Measurements from ENCODE around the gene DISP2. TPM values are rescaled to one million over a fixed set of nuclear protein-coding genes. Genes with fewer than 3 reads are reported as not detected.
A peak's percentile ranks its signal among the peaks of the same experiment; 100 is the strongest.

The DISP2 gene
- total RNA-seq, 1 donor from 2014 or later: 0.54 TPM

- intact Hi-C loops (cut with micrococcal nuclease): no loop called here
- Mint-ChIP-seq H3K9me3 (no peaks in the 10 kb centered on the region), H3K27me3 (ENCODE audit: insufficient read depth) (peaks cover 4% of the 10 kb centered on the region), H3K36me3 (ENCODE audit: low read depth) (peaks cover 3% of the 10 kb centered on the region), H3K4me3 (no peak overlapping the region), H3K27ac (no peak overlapping the region), H3K4me1 (ENCODE audit: low read depth) (peaks cover 39% of the 10 kb centered on the region)
- no peak for DNase-seq (ENCODE audit: low spot score)
Observed at GRCh38 chr15:40331026-40331425, 27.0 kb upstream of the DISP2 start.

- Mint-ChIP-seq H3K4me3 (no peak overlapping the region), H3K9me3 (no peaks in the 10 kb centered on the region), H3K4me1 (ENCODE audit: low read depth) (peaks cover 35% of the 10 kb centered on the region), H3K27ac (no peak overlapping the region), H3K27me3 (ENCODE audit: insufficient read depth) (peaks cover 3% of the 10 kb centered on the region), H3K36me3 (ENCODE audit: low read depth) (peaks cover 1% of the 10 kb centered on the region)
- DNase-seq (ENCODE audit: low spot score): no peak
- intact Hi-C loops (cut with micrococcal nuclease): no loop called here
Observed at GRCh38 chr15:40331637-40332036, 26.4 kb upstream of the DISP2 start.

- intact Hi-C loops (cut with micrococcal nuclease): no loop called here
- H3K36me3 Mint-ChIP-seq (ENCODE audit: low read depth): no peaks in the 10 kb centered on the region
- H3K4me3 Mint-ChIP-seq: no peak overlapping the region
- H3K27me3 Mint-ChIP-seq (ENCODE audit: insufficient read depth): peaks cover 3% of the 10 kb centered on the region
- no peak for DNase-seq (ENCODE audit: low spot score)
- H3K27ac Mint-ChIP-seq: no peak overlapping the region
- peaks cover 30% of the 10 kb centered on the region for H3K4me1 Mint-ChIP-seq (ENCODE audit: low read depth)
- H3K9me3 Mint-ChIP-seq: no peaks in the 10 kb centered on the region
Observed at GRCh38 chr15:40332113-40332781, 25.8 kb upstream of the DISP2 start.

- intact Hi-C loops (cut with micrococcal nuclease): no loop called here
- Mint-ChIP-seq H3K27me3 (ENCODE audit: insufficient read depth) (peaks cover 1% of the 10 kb centered on the region), H3K36me3 (ENCODE audit: low read depth) (no peaks in the 10 kb centered on the region), H3K4me3 (peak overlapping the region; percentile 17), H3K9me3 (no peaks in the 10 kb centered on the region), H3K27ac (peak overlapping the region; percentile 73), H3K4me1 (ENCODE audit: low read depth) (peaks cover 19% of the 10 kb centered on the region)
- DNase-seq (ENCODE audit: low spot score): no peak
Observed at GRCh38 chr15:40333922-40334492, 24.0 kb upstream of the DISP2 start.

GRCh38 chr15:40334541-40334940 is 23.5 kb upstream of the DISP2 start:
- H3K36me3 Mint-ChIP-seq (ENCODE audit: low read depth): no peaks in the 10 kb centered on the region
- H3K27ac Mint-ChIP-seq: no peak overlapping the region
- intact Hi-C loops (cut with micrococcal nuclease): no loop called here
- no peaks in the 10 kb centered on the region for H3K9me3 Mint-ChIP-seq
- H3K4me3 Mint-ChIP-seq: no peak overlapping the region
- peaks cover 1% of the 10 kb centered on the region for H3K27me3 Mint-ChIP-seq (ENCODE audit: insufficient read depth)
- H3K4me1 Mint-ChIP-seq (ENCODE audit: low read depth): peaks cover 18% of the 10 kb centered on the region
- DNase-seq (ENCODE audit: low spot score): no peak

DNA sequence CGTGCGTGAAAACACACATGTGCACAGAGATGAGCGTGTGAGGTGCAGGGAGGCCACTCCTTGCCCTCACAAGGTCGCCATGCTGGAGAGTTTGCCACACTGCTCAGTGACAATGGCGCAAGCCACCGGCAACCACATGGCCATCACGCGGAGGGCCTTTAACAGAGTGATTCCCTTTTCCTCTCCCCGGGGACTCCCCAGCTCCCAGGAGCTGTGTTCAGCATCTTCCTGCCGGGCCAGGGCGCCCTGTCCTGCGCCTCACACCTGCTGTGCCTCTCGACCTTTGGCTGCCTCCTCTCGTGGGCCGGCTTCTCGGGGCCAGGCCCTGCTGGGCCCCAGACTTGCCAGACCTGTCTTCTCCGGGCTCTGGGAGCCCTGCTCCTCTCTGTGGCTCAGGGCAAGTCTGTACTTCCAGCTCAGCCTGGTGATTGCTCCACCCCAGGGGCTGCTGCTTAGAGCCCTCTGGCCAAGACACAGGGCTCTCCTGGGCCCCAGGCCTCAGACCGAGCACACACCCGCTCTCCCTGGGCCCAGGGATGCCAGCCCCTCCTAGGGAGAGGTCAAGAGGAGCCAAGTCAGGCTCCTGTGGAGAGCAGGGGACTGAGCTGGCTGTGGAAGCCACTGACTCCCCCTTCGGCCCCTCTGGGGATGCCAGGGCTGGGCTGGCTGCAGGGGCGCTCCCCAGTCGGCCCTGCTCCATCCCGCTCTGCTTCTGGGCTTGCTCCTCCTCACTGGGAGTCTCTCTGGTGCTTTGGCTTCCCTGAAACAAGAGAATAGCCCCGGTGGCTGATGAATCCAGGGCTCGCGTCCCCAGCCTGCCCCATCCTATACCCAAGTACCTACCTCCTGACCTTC is 22.9 kb upstream of the DISP2 start:
- Mint-ChIP-seq H3K4me1 (ENCODE audit: low read depth) (peaks cover 18% of the 10 kb centered on the region), H3K27ac (no peak overlapping the region), H3K4me3 (no peak overlapping the region), H3K27me3 (ENCODE audit: insufficient read depth) (no peaks in the 10 kb centered on the region), H3K36me3 (ENCODE audit: low read depth) (no peaks in the 10 kb centered on the region), H3K9me3 (no peaks in the 10 kb centered on the region)
- DNase-seq (ENCODE audit: low spot score): no peak
- intact Hi-C loops (cut with micrococcal nuclease): loop anchor here (5.0 kb wide), 1 partner anchor 118 kb away; no protein-coding TSS in a partner anchor

DNA sequence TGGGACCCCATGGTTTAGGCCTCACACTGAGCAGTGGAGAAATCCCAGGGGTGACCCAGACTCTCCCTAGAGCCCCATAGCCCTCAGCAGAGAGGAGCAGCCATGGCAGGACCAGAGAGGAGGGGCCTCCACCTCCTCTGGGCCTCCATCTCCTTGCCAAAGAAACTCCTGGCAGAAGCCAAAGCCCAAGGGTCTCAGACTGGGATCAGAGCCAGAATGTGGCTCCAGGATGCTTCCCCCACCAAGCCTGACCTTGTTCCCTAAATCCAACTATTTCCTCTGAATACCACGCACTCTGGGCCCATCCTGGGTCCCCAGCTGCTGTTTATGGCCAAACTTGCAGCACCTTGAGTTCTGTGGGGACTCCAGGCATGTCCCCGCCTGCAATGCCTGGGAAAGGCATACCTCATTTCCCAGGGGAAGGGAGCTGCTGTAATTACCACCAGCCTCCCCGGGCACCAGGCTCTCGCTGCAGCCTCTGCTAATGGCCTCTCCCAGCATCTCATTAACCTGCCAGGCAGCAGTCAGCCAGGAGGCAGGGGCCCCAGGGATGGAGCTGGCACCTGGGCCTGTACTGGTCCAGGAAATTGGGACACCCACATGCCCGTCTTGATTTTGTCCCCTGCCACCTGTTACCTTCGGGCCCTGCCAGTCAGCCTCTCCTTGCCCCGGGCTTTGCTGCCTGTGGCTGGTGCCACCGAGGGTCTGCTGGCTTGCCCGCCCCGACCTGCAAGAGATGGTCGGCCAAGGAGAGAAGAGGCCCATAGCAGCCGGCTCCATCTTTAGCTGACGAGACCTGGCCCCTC is 21.9 kb upstream of the DISP2 start:
- Mint-ChIP-seq H3K27me3 (ENCODE audit: insufficient read depth) (no peaks in the 10 kb centered on the region), H3K4me3 (no peak overlapping the region), H3K27ac (no peak overlapping the region), H3K9me3 (no peaks in the 10 kb centered on the region), H3K4me1 (ENCODE audit: low read depth) (peaks cover 18% of the 10 kb centered on the region), H3K36me3 (ENCODE audit: low read depth) (no peaks in the 10 kb centered on the region)
- DNase-seq (ENCODE audit: low spot score): no peak
- intact Hi-C loops (cut with micrococcal nuclease): loop anchor here (5.0 kb wide), 1 partner anchor 119 kb away; no protein-coding TSS in a partner anchor

GRCh38 chr15:40336744-40337122 is 21.3 kb upstream of the DISP2 start:
- H3K9me3 Mint-ChIP-seq: no peaks in the 10 kb centered on the region
- intact Hi-C loops (cut with micrococcal nuclease): loop anchor here (5.0 kb wide), 1 partner anchor 119 kb away; no protein-coding TSS in a partner anchor
- peaks cover 18% of the 10 kb centered on the region for H3K4me1 Mint-ChIP-seq (ENCODE audit: low read depth)
- H3K27me3 Mint-ChIP-seq (ENCODE audit: insufficient read depth): no peaks in the 10 kb centered on the region
- H3K36me3 Mint-ChIP-seq (ENCODE audit: low read depth): no peaks in the 10 kb centered on the region
- no peak overlapping the region for H3K4me3 Mint-ChIP-seq
- no peak overlapping the region for H3K27ac Mint-ChIP-seq
- DNase-seq (ENCODE audit: low spot score): no peak

DNA sequence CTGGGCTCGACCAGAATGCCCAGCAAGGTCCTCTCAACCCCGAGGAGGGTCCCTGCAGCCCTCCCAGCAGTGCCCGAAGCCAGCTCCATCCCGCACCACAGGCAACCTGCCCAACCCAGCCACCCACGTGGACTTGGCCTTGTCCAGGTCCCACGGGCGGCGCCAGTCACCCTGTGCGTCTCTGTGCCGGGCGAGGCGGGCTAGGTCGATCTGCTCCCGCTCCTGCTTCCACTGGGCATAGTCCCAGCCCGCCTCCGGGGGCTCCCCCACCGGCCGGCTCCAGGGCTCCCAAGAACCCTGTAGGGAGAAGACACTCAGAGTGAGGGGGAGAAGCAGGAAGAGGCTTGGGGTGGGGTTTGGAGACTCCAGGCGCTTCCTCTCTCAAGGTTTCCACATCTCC is 20.4 kb upstream of the DISP2 start:
- no peak for DNase-seq (ENCODE audit: low spot score)
- Mint-ChIP-seq H3K4me1 (ENCODE audit: low read depth) (peaks cover 18% of the 10 kb centered on the region), H3K4me3 (no peak overlapping the region), H3K36me3 (ENCODE audit: low read depth) (no peaks in the 10 kb centered on the region), H3K9me3 (no peaks in the 10 kb centered on the region), H3K27me3 (ENCODE audit: insufficient read depth) (no peaks in the 10 kb centered on the region), H3K27ac (no peak overlapping the region)
- intact Hi-C loops (cut with micrococcal nuclease): loop anchor here (5.0 kb wide), 1 partner anchor 120 kb away; no protein-coding TSS in a partner anchor

GRCh38 chr15:40338041-40338657 is 19.9 kb upstream of the DISP2 start:
- Mint-ChIP-seq H3K4me1 (ENCODE audit: low read depth) (peaks cover 18% of the 10 kb centered on the region), H3K36me3 (ENCODE audit: low read depth) (no peaks in the 10 kb centered on the region), H3K4me3 (no peak overlapping the region), H3K27ac (no peak overlapping the region), H3K9me3 (no peaks in the 10 kb centered on the region), H3K27me3 (ENCODE audit: insufficient read depth) (peaks cover 2% of the 10 kb centered on the region)
- DNase-seq (ENCODE audit: low spot score): peak; percentile 70
- intact Hi-C loops (cut with micrococcal nuclease): loop anchor here (1.0 to 5.0 kb wide), 4 partner anchors 17 to 121 kb away; partner anchors contain the start of gene PLCB2

GRCh38 chr15:40338921-40339620 is 18.9 kb upstream of the DISP2 start:
- Mint-ChIP-seq H3K4me3 (no peak overlapping the region), H3K9me3 (no peaks in the 10 kb centered on the region), H3K27ac (no peak overlapping the region), H3K27me3 (ENCODE audit: insufficient read depth) (peaks cover 2% of the 10 kb centered on the region), H3K4me1 (ENCODE audit: low read depth) (peaks cover 11% of the 10 kb centered on the region), H3K36me3 (ENCODE audit: low read depth) (no peaks in the 10 kb centered on the region)
- no peak for DNase-seq (ENCODE audit: low spot score)
- intact Hi-C loops (cut with micrococcal nuclease): loop anchor here (1.0 to 5.0 kb wide), 4 partner anchors 18 to 122 kb away; partner anchors contain the start of gene PLCB2

DNA sequence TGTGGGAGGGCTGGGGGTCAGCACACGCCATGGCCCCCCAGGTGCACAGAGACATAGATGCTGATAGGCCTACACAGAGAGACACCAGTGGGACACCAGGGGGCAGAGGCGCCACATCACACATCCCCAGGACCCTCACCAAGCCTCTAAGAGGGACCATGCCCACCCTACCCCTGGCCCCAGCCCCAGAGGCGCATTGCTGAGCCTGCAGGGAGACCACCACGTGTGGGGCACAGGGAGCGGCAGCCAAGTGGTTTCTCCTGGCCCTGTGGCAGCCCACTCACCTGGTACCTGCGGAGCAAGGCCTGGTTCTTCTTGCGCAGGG is 18.4 kb upstream of the DISP2 start:
- H3K9me3 Mint-ChIP-seq: no peaks in the 10 kb centered on the region
- intact Hi-C loops (cut with micrococcal nuclease): loop anchor here (5.0 kb wide), 1 partner anchor 122 kb away; no protein-coding TSS in a partner anchor
- no peaks in the 10 kb centered on the region for H3K36me3 Mint-ChIP-seq (ENCODE audit: low read depth)
- peaks cover 6% of the 10 kb centered on the region for H3K4me1 Mint-ChIP-seq (ENCODE audit: low read depth)
- peaks cover 6% of the 10 kb centered on the region for H3K27me3 Mint-ChIP-seq (ENCODE audit: insufficient read depth)
- H3K4me3 Mint-ChIP-seq: no peak overlapping the region
- no peak for DNase-seq (ENCODE audit: low spot score)
- H3K27ac Mint-ChIP-seq: no peak overlapping the region
